ENCODE results near the gene POLD2.
"Not testable (repeated sequence)": the region's sequence is repeated elsewhere in the genome, so short reads cannot be mapped to it uniquely, and the experiment has no call there.

The POLD2 gene

GRCh38 chr7:44138698-44139097 is 15.3 kb upstream of the POLD2 start:
- DNase-seq: no peak

- no peak for DNase-seq
Observed at GRCh38 chr7:44136731-44137130, 13.4 kb upstream of the POLD2 start.

- no peak for DNase-seq
Observed at GRCh38 chr7:44134943-44135628, 11.7 kb upstream of the POLD2 start.

- DNase-seq: no peak
Observed at GRCh38 chr7:44133295-44133694, 9.9 kb upstream of the POLD2 start.

GRCh38 chr7:44132039-44132438 is 8.7 kb upstream of the POLD2 start:
- DNase-seq: no peak

- no peak for DNase-seq
Observed at GRCh38 chr7:44131173-44132029, 8.1 kb upstream of the POLD2 start.

GRCh38 chr7:44128721-44129582 is 5.6 kb upstream of the POLD2 start:
- no peak for DNase-seq

GRCh38 chr7:44127161-44127560 is 3.8 kb upstream of the POLD2 start:
- no peak for DNase-seq

GRCh38 chr7:44126574-44126973 is 3.2 kb upstream of the POLD2 start:
- DNase-seq: not testable (repeated sequence)

- DNase-seq: no peak
Observed at GRCh38 chr7:44124822-44125202, 1.5 kb upstream of the POLD2 start.

GRCh38 chr7:44122529-44122928 is 819 bp downstream of the POLD2 start:
- DNase-seq: no peak

GRCh38 chr7:44121761-44122420 is 1.5 kb downstream of the POLD2 start:
- DNase-seq: no peak

GRCh38 chr7:44120395-44120794 is 3.0 kb downstream of the POLD2 start:
- DNase-seq: no peak

GRCh38 chr7:44119829-44120380 is 3.4 kb downstream of the POLD2 start:
- DNase-seq: no peak

- no peak for DNase-seq
Observed at GRCh38 chr7:44117801-44118429, 5.4 kb downstream of the POLD2 start.

- no peak for DNase-seq
Observed at GRCh38 chr7:44116789-44117666, 6.3 kb downstream of the POLD2 start.

GRCh38 chr7:44116087-44116788 is 7.1 kb downstream of the POLD2 start:
- no peak for DNase-seq

GRCh38 chr7:44114586-44115310 is 8.6 kb downstream of the POLD2 start:
- DNase-seq: no peak

- DNase-seq: no peak
Observed at GRCh38 chr7:44113764-44114354, 9.5 kb downstream of the POLD2 start.

All from amniotic stem cell (primary cell).